ENCODE data around the gene GPR39. TPM values are rescaled to one million over a fixed set of nuclear protein-coding genes. Genes with fewer than 3 reads are reported as not detected.

Gene GPR39
- total RNA-seq, 4 donors from 2014 or later: 0.21 to 1.8 (median 0.22) TPM; not detected in 1

DNA sequence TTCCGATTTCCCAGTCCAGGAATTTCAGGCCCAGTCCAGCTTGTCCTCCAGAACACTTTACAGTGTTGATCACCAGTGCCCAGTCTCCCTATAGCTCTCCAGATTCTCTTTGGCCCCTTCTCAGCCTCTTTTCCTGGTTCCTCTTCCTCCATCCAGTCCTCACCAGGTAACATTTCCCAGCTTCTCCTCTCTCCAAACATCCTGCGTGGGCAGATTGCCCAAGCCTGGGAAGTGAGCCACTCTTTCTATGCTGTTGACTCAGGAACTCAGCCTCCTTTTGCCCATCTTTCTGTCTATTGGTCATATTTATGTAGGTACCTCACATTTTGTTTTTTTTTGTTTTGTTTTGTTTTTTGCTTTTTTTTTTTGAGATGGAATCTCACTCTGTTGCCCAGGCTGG, 144.0 kb downstream of the GPR39 start:
- 82 to 87% methylated on average over 2 of the region's 2 CpGs for WGBS, 2 donors
- DNase-seq (ENCODE audit: low spot score in 2 of 2): no peak
- no peaks in the 10 kb centered on the region for H3K36me3 ChIP-seq

GRCh38 chr2:132562245-132562644, 145.6 kb downstream of the GPR39 start:
- H3K36me3 ChIP-seq: no peaks in the 10 kb centered on the region
- no peaks in the 10 kb centered on the region for H3K4me1 ChIP-seq
- H3K27me3 ChIP-seq: no peaks in the 10 kb centered on the region
- H3K9me3 ChIP-seq: no peaks in the 10 kb centered on the region
- no peak for TF ChIP-seq CTCF (IDR thresholded peaks at IDR 0.05)
- no peak for TF ChIP-seq EP300 (IDR thresholded peaks at IDR 0.05)
- no peak for TF ChIP-seq POLR2A (IDR thresholded peaks at IDR 0.05)
- DNase-seq (ENCODE audit: low spot score in 2 of 2): no peak
- H3K27ac ChIP-seq: no peak overlapping the region
- H3K4me3 ChIP-seq: no peak overlapping the region
- 88 to 89% methylated on average over 4 of the region's 4 CpGs for WGBS, 2 donors

More for the DNA sequence above, 144.0 kb downstream of the GPR39 start:
- no peaks in the 10 kb centered on the region for H3K27me3 ChIP-seq
- H3K9me3 ChIP-seq: no peaks in the 10 kb centered on the region
- no peaks in the 10 kb centered on the region for H3K4me1 ChIP-seq
- H3K4me3 ChIP-seq: no peak overlapping the region
- no peak for TF ChIP-seq EP300 (IDR thresholded peaks at IDR 0.05)
- no peak for TF ChIP-seq CTCF (IDR thresholded peaks at IDR 0.05)
- TF ChIP-seq POLR2A (IDR thresholded peaks at IDR 0.05): no peak
- H3K27ac ChIP-seq: no peak overlapping the region

GRCh38 chr2:132564065-132564464, 147.5 kb downstream of the GPR39 start:
- Histone ChIP-seq H3K4me3 (no peak overlapping the region), H3K36me3 (no peaks in the 10 kb centered on the region), H3K27ac (no peak overlapping the region), H3K27me3 (no peaks in the 10 kb centered on the region), H3K9me3 (no peaks in the 10 kb centered on the region), H3K4me1 (no peaks in the 10 kb centered on the region)
- DNase-seq (ENCODE audit: low spot score in 2 of 2): no peak
- no peak for TF ChIP-seq CTCF (IDR thresholded peaks at IDR 0.05)
- no peak for TF ChIP-seq EP300 (IDR thresholded peaks at IDR 0.05)
- TF ChIP-seq POLR2A (IDR thresholded peaks at IDR 0.05): no peak
- WGBS, 2 donors: 84 to 97% methylated on average over 2 of the region's 2 CpGs

DNA sequence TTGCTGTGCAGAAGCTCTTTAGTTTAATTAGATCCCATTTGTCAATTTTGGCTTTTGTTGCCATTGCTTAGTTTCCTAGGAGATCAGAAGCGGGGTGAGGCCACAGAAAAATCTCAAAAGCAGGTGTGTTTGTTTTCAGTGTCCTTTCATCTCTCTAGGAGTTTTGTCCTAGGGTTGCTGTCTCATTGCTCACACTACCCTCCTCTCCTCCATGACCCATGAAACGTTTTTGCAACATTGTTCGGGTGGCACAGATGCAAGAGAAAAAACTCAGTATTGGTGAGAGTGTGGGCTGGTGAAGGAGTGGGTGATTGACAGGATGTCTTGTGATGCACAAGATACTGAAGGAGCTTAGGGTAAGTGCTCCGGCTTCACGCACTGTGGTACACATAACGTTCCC, 149.8 kb downstream of the GPR39 start:
- TF ChIP-seq EP300 (IDR thresholded peaks at IDR 0.05): no peak
- 80 to 86% methylated on average over 6 of the region's 6 CpGs for WGBS, 2 donors

DNA sequence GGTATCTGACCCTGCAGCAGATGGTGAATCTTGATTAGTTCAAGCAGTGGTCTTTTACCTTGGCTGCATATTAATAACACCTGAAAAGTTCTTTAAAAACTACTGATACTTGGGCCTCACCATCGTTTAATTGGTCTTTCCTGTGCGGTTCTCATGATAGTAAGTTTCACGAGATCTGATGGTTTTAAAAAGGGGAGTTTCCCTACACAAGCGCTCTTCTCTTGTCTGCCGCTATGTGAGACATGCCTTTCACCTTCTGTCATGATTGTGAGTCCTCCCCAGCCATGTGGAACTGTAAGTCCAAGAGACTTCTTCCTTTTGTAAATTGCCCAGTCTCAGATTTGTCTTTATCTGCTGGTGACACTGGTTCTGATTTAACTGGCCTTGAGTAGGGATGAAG, 151.1 kb downstream of the GPR39 start:
- H3K27me3 ChIP-seq: no peaks in the 10 kb centered on the region
- H3K9me3 ChIP-seq: no peaks in the 10 kb centered on the region
- no peak overlapping the region for H3K27ac ChIP-seq
- WGBS, 2 donors: 85% methylated on average over 5 of the region's 5 CpGs
- DNase-seq (ENCODE audit: low spot score in 2 of 2): no peak
- TF ChIP-seq CTCF (IDR thresholded peaks at IDR 0.05) (no peak), POLR2A (IDR thresholded peaks at IDR 0.05) (no peak), EP300 (IDR thresholded peaks at IDR 0.05) (no peak)
- no peaks in the 10 kb centered on the region for H3K36me3 ChIP-seq
- H3K4me3 ChIP-seq: no peak overlapping the region
- H3K4me1 ChIP-seq: no peaks in the 10 kb centered on the region

More for the DNA sequence above, 149.8 kb downstream of the GPR39 start:
- no peak overlapping the region for H3K4me3 ChIP-seq
- H3K27me3 ChIP-seq: no peaks in the 10 kb centered on the region
- no peaks in the 10 kb centered on the region for H3K9me3 ChIP-seq
- no peaks in the 10 kb centered on the region for H3K4me1 ChIP-seq
- H3K27ac ChIP-seq: no peak overlapping the region
- H3K36me3 ChIP-seq: no peaks in the 10 kb centered on the region
- no peak for DNase-seq (ENCODE audit: low spot score in 2 of 2)

- H3K4me1 ChIP-seq: no peaks in the 10 kb centered on the region
- no peaks in the 10 kb centered on the region for H3K9me3 ChIP-seq
- no peaks in the 10 kb centered on the region for H3K36me3 ChIP-seq
- no peak overlapping the region for H3K4me3 ChIP-seq
- H3K27ac ChIP-seq: no peak overlapping the region
- TF ChIP-seq EP300 (IDR thresholded peaks at IDR 0.05) (no peak), CTCF (IDR thresholded peaks at IDR 0.05) (no peak), POLR2A (IDR thresholded peaks at IDR 0.05) (no peak)
- no peak for DNase-seq (ENCODE audit: low spot score in 2 of 2)
- H3K27me3 ChIP-seq: no peaks in the 10 kb centered on the region
- 80 to 97% methylated on average over 3 of the region's 3 CpGs for WGBS, 2 donors
Measured at GRCh38 chr2:132568656-132569055, 152.1 kb downstream of the GPR39 start.

Data from tibial nerve (tissue), 4 donors.